Activated B cell treated with CpG ODN at 0.5 μM for 24 hours (primary cell): ENCODE results near the gene ELANE. TPM values are rescaled to one million over a fixed set of nuclear protein-coding genes. Genes with fewer than 3 reads are reported as not detected.
"Not testable (repeated sequence)": the region's sequence is repeated elsewhere in the genome, so short reads cannot be mapped to it uniquely, and the experiment has no call there.

Experiments used
- ATAC-seq: fragments of 200-7000 bp; cut with Tn5 transposase; one replicate; pipeline ENCODE4 v1.10.0; 2021; ENCODE audit warnings: low read depth, mild to moderate bottlenecking, moderate library complexity
- CTCF ChIA-PET: fragments of 350-600 bp; sonication (Branson Sonifier 250); formaldehyde crosslinking; loops from one replicate; lab custom pipeline; 2021; ENCODE audit warnings: antibody characterized with exemption; lab: Charles Lee
- POLR2A ChIA-PET: fragments of 350-600 bp; sonication (Branson Sonifier 250); formaldehyde crosslinking; loops from one replicate; lab custom pipeline; 2021; ENCODE audit warnings: antibody characterized with exemption; lab: Charles Lee
- DNase-seq: peaks from one replicate; pipeline ENCODE4 v3.0.0; 2022
- H3K27ac Mint-ChIP-seq: one replicate; pipeline ENCODE4 v1.8.0; 2020; ENCODE audit warnings: mixed read lengths
- H3K27me3 Mint-ChIP-seq: one replicate; pipeline ENCODE4 v1.8.0; 2021; ENCODE audit warnings: mixed read lengths
- H3K36me3 Mint-ChIP-seq: one replicate; pipeline ENCODE4 v1.8.0; 2021; ENCODE audit warnings: low read depth, mixed read lengths
- H3K4me1 Mint-ChIP-seq: one replicate; pipeline ENCODE4 v1.8.0; 2021; ENCODE audit warnings: mixed read lengths
- H3K4me3 Mint-ChIP-seq: one replicate; pipeline ENCODE4 v1.8.0; 2020; ENCODE audit warnings: mild to moderate bottlenecking, mixed read lengths
- H3K9me3 Mint-ChIP-seq: one replicate; pipeline ENCODE4 v1.8.0; 2020; ENCODE audit warnings: mixed read lengths
- intact Hi-C: fragments of 100-400 bp; cut with micrococcal nuclease; formaldehyde crosslinking; loops from one replicate; pipeline ENCODE4 v1.15.1; 2024
- total RNA-seq: library from RNA; stranded (reverse); gene quantifications from 2 replicates; pipeline ENCODE4 v1.2.3, GENCODE V29; 2022
- TF ChIP-seq, protein P1 (sequence below): fragments of 200-600 bp; IDR thresholded peaks from one replicate; pipeline ENCODE4 v1.8.0; 2022; ENCODE audit warnings: antibody characterized with exemption, mild to moderate bottlenecking

The ELANE gene
- total RNA-seq, 1 donor from 2014 or later = not detected

GRCh38 chr19:850979-851335 is 1.1 kb upstream of the ELANE start:
- no peaks in the 10 kb centered on the region for H3K36me3 Mint-ChIP-seq
- POLR2A ChIA-PET = no interaction called here
- DNase-seq (no peak), ATAC-seq (no peak)
- peaks cover 31% of the 10 kb centered on the region for H3K27me3 Mint-ChIP-seq
- no peaks in the 10 kb centered on the region for H3K9me3 Mint-ChIP-seq
- no peaks in the 10 kb centered on the region for H3K4me1 Mint-ChIP-seq
- H3K27ac Mint-ChIP-seq = no peak overlapping the region
- intact Hi-C loops = no loop called here
- CTCF ChIA-PET = no interaction called here
- TF ChIP-seq, protein P1, sequence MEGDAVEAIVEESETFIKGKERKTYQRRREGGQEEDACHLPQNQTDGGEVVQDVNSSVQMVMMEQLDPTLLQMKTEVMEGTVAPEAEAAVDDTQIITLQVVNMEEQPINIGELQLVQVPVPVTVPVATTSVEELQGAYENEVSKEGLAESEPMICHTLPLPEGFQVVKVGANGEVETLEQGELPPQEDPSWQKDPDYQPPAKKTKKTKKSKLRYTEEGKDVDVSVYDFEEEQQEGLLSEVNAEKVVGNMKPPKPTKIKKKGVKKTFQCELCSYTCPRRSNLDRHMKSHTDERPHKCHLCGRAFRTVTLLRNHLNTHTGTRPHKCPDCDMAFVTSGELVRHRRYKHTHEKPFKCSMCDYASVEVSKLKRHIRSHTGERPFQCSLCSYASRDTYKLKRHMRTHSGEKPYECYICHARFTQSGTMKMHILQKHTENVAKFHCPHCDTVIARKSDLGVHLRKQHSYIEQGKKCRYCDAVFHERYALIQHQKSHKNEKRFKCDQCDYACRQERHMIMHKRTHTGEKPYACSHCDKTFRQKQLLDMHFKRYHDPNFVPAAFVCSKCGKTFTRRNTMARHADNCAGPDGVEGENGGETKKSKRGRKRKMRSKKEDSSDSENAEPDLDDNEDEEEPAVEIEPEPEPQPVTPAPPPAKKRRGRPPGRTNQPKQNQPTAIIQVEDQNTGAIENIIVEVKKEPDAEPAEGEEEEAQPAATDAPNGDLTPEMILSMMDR = no peak
- no peak overlapping the region for H3K4me3 Mint-ChIP-seq

GRCh38 chr19:853014-853585 is 997 bp downstream of the ELANE start:
- Mint-ChIP-seq H3K9me3 (no peaks in the 10 kb centered on the region), H3K27me3 (peaks cover 18% of the 10 kb centered on the region), H3K36me3 (no peaks in the 10 kb centered on the region), H3K4me1 (peaks cover 4% of the 10 kb centered on the region), H3K4me3 (no peak overlapping the region), H3K27ac (no peak overlapping the region)
- DNase-seq (no peak), ATAC-seq (no peak)
- TF ChIP-seq, protein P1 = no peak
- POLR2A ChIA-PET = no interaction called here
- CTCF ChIA-PET = no interaction called here
- intact Hi-C loops = no loop called here

GRCh38 chr19:853614-854220 is 1.6 kb downstream of the ELANE start:
- H3K9me3 Mint-ChIP-seq, H3K27ac Mint-ChIP-seq, H3K4me1 Mint-ChIP-seq, H3K36me3 Mint-ChIP-seq, H3K4me3 Mint-ChIP-seq, intact Hi-C loops, DNase-seq, ATAC-seq: not testable (repeated sequence)
- POLR2A ChIA-PET = interaction anchor here (0.6 kb wide), 1 partner anchor 641 kb away, joined by 3 read pairs; no protein-coding TSS in a partner anchor
- CTCF ChIA-PET = interaction anchor here (0.8 kb wide), 1 partner anchor 55 kb away, joined by 3 read pairs; no protein-coding TSS in a partner anchor
- H3K27me3 Mint-ChIP-seq = peaks cover 15% of the 10 kb centered on the region

DNA sequence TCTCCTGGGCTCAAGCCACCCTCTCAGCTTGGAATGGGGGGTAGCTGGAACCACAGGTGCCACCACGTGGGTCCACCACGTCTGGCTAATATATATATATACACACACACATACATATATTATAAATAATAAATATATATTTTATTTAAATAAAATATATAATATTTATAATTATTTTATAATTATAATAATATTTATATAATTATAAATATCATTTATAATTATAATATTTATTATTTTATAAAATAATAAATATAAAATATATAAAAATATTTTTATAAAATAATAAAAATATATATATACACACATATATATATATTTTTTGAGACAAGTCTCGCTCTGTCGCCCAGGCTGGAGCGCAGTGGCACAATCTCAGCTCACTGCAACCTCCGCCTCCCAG is 2.4 kb downstream of the ELANE start:
- ATAC-seq (no peak), DNase-seq (no peak)
- Mint-ChIP-seq H3K36me3 (no peaks in the 10 kb centered on the region), H3K27me3 (peaks cover 12% of the 10 kb centered on the region), H3K9me3 (no peaks in the 10 kb centered on the region), H3K27ac (no peak overlapping the region), H3K4me3 (no peak overlapping the region), H3K4me1 (peaks cover 5% of the 10 kb centered on the region)
- CTCF ChIA-PET = interaction anchor here (0.8 kb wide), 1 partner anchor 54 kb away, joined by 3 read pairs; no protein-coding TSS in a partner anchor
- TF ChIP-seq, protein P1 = no peak
- intact Hi-C loops = no loop called here
- POLR2A ChIA-PET = interaction anchor here (0.6 kb wide), 1 partner anchor 640 kb away, joined by 3 read pairs; no protein-coding TSS in a partner anchor

- Mint-ChIP-seq H3K4me1 (peaks cover 5% of the 10 kb centered on the region), H3K4me3 (no peak overlapping the region), H3K9me3 (no peaks in the 10 kb centered on the region), H3K27ac (no peak overlapping the region), H3K27me3 (peaks cover 8% of the 10 kb centered on the region), H3K36me3 (no peaks in the 10 kb centered on the region)
- DNase-seq = no peak
- intact Hi-C loops = no loop called here
- ChIA-PET POLR2A (interaction anchor here (2.1 kb wide), 1 partner anchor 59 kb away, joined by 19 read pairs; no protein-coding TSS in a partner anchor), CTCF (no interaction called here)
- no peak for ATAC-seq
- TF ChIP-seq, protein P1 = no peak
Measured at GRCh38 chr19:855142-855541, 3.0 kb downstream of the ELANE start.
